GM23338 (cell line): ENCODE measurements around the gene CRYBG3. TPM values are rescaled to one million over a fixed set of nuclear protein-coding genes. Genes with fewer than 3 reads are reported as not detected.

Experiments
- ATAC-seq: fragments of 200-7000 bp; cut with Tn5 transposase; 3 replicates; pipeline ENCODE4 v1.9.1; 2020
- DNase-seq: peaks from one replicate; pipeline ENCODE4 v3.0.0-alpha.2; 2015; ENCODE audit warnings: low spot score
- H2AFZ ChIP-seq: fragments of 200-600 bp; sonication (generic); 2 replicates; pipeline ENCODE4 v1.8.0; 2016; ENCODE audit warnings: antibody characterized with exemption, mild to moderate bottlenecking, moderate library complexity
- H3F3A ChIP-seq: fragments of 200-600 bp; sonication (generic); replicated peaks from 2 replicates; pipeline ENCODE4 v1.8.0; 2017; ENCODE audit warnings: antibody characterized with exemption, mixed run types, low read depth
- H3K27ac ChIP-seq: fragments of 200-600 bp; sonication (generic); 2 replicates; pipeline ENCODE4 v1.6.1; 2016; ENCODE audit warnings: low read depth
- H3K27me3 ChIP-seq: fragments of 200-600 bp; sonication (generic); 2 replicates; pipeline ENCODE4 v1.8.0; 2016; ENCODE audit warnings: mild to moderate bottlenecking, mixed run types, moderate library complexity; ENCODE audit not compliant: insufficient read depth
- H3K36me3 ChIP-seq: fragments of 200-600 bp; sonication (generic); 2 replicates; pipeline ENCODE4 v1.8.0; 2016; ENCODE audit warnings: mild to moderate bottlenecking; ENCODE audit not compliant: insufficient read depth
- H3K4me1 ChIP-seq: fragments of 200-600 bp; sonication (generic); 2 replicates; pipeline ENCODE4 v1.8.0; 2016; ENCODE audit warnings: mild to moderate bottlenecking, moderate library complexity; ENCODE audit not compliant: insufficient read depth
- H3K4me2 ChIP-seq: fragments of 200-600 bp; sonication (generic); 2 replicates; pipeline ENCODE4 v1.7.1; 2017; ENCODE audit warnings: mixed run types
- H3K4me3 ChIP-seq: fragments of 200-600 bp; sonication (generic); 2 replicates; pipeline ENCODE4 v1.6.1; 2016; ENCODE audit warnings: mixed run types
- H3K79me2 ChIP-seq: fragments of 200-600 bp; sonication (generic); replicated peaks from 2 replicates; pipeline ENCODE4 v1.8.0; 2017; ENCODE audit warnings: mild to moderate bottlenecking; ENCODE audit not compliant: insufficient read depth
- H3K9me2 ChIP-seq: fragments of 200-600 bp; sonication (generic); 2 replicates; pipeline ENCODE4 v1.8.0; 2017; ENCODE audit not compliant: insufficient read depth
- H4K20me1 ChIP-seq: fragments of 200-600 bp; sonication (generic); replicated peaks from 2 replicates; pipeline ENCODE4 v1.8.0; 2017; ENCODE audit warnings: mild to moderate bottlenecking; ENCODE audit not compliant: insufficient read depth
- H3K27ac Mint-ChIP-seq: 2 replicates; pipeline ENCODE4 v1.8.0; 2020; ENCODE audit warnings: inconsistent platforms, mild to moderate bottlenecking, moderate library complexity, mixed read lengths
- H3K27me3 Mint-ChIP-seq: 3 replicates; pipeline ENCODE4 v1.8.0; 2022; ENCODE audit warnings: low read depth, mild to moderate bottlenecking, moderate library complexity, mixed read lengths, inconsistent platforms; ENCODE audit not compliant: insufficient read depth, poor library complexity
- H3K36me3 Mint-ChIP-seq: 3 replicates; pipeline ENCODE4 v1.8.0; 2021; ENCODE audit warnings: low read depth, mild to moderate bottlenecking, inconsistent platforms, moderate library complexity, mixed read lengths
- H3K4me1 Mint-ChIP-seq: 3 replicates; pipeline ENCODE4 v1.8.0; 2020; ENCODE audit warnings: mild to moderate bottlenecking, inconsistent platforms, mixed read lengths
- H3K4me3 Mint-ChIP-seq: 3 replicates; pipeline ENCODE4 v1.8.0; 2021; ENCODE audit warnings: moderate library complexity, mild to moderate bottlenecking, inconsistent platforms, mixed read lengths
- H3K9me3 Mint-ChIP-seq: 3 replicates; pipeline ENCODE4 v1.8.0; 2020; ENCODE audit warnings: moderate library complexity, mild to moderate bottlenecking, inconsistent platforms, mixed read lengths
- CTCF ChIP-seq, 2 experiments: fragments of 200-600 bp in 1 of 2; sonication (generic) in 1 of 2; conservative IDR thresholded peaks; 2 replicates each; pipeline versions ENCODE4 v1.5.1 to v1.6.1; 2016 to 2017; ENCODE audit warnings: antibody characterized with exemption in 2 of 2, low read depth in 2 of 2, mild to moderate bottlenecking in 2 of 2, moderate library complexity in 1 of 2
- ETS1 ChIP-seq: IDR thresholded peaks from 2 replicates; pipeline ENCODE4 v1.6.1; 2016; ENCODE audit warnings: antibody characterized with exemption
- NANOG ChIP-seq: IDR thresholded peaks from 2 replicates; pipeline ENCODE4 v1.6.1; 2016; ENCODE audit warnings: antibody characterized with exemption, borderline replicate concordance
- POLR2AphosphoS5 ChIP-seq: IDR thresholded peaks from 2 replicates; pipeline ENCODE4 v1.6.1; 2016; ENCODE audit warnings: antibody characterized with exemption, low read depth
- ZNF114 ChIP-seq: fragments of 250-450 bp; sonication (Bioruptor Pico); IDR thresholded peaks from 2 replicates; pipeline ENCODE4 v1.5.0; 2020; ENCODE audit warnings: mild to moderate bottlenecking, moderate library complexity
- ZNF331 ChIP-seq: fragments of 250-450 bp; sonication (Bioruptor Pico); IDR thresholded peaks from 2 replicates; pipeline ENCODE4 v1.5.0; 2020; ENCODE audit warnings: low read depth, mild to moderate bottlenecking, moderate library complexity
- ZNF462 ChIP-seq: fragments of 250-450 bp; sonication (Bioruptor Pico); IDR thresholded peaks from 2 replicates; pipeline ENCODE4 v1.5.0; 2020; ENCODE audit warnings: mild to moderate bottlenecking, moderate library complexity
- polyA plus RNA-seq: library from polyadenylated mRNA; unstranded; fragments of >200 nt; fragmentation: Nextera tagmentation; extraction: Ambion mirVana; gene quantifications from 2 replicates; pipeline ENCODE4 v1.2.1, GENCODE V29; 2016
- total RNA-seq: library from RNA; depleted of rRNA; stranded (reverse); fragments of >200 nt; shearing (Covaris generic); gene quantifications from 2 replicates; pipeline ENCODE4 v1.2.3, GENCODE V29; 2014

CRYBG3 gene
- total and polyA plus RNA-seq, 2 experiments from 2014 or later: 2.3 to 8.9 TPM

- ATAC-seq: no peak
- H3K4me3 Mint-ChIP-seq: no peak overlapping the region
- no peak for TF ChIP-seq ZNF462 (CRISPR knock-in tag)
- no peak for TF ChIP-seq ETS1
- no peak for TF ChIP-seq ZNF331
- TF ChIP-seq POLR2AphosphoS5: no peak
- TF ChIP-seq ZNF114 (CRISPR knock-in tag): no peak
- TF ChIP-seq NANOG: no peak
- TF ChIP-seq CTCF (conservative IDR thresholded peaks at IDR 0.05; ENCODE audit: low read depth in 2 of 2): no peak
- Histone ChIP-seq H3K4me1 (0 out of 2 replicates have a peak, but pooled peaks cover 6% of the 10 kb centered on the region), H2AFZ (no peak overlapping the region), H3K4me3 (no peak overlapping the region), H3K9me2 (no peaks in the 10 kb centered on the region), H3K27me3 (peaks cover 5% of the 10 kb centered on the region), H3K27ac (no peak overlapping the region), H3K79me2 (no peaks in the 10 kb centered on the region), H3K36me3 (no peaks in the 10 kb centered on the region), H4K20me1 (no peaks in the 10 kb centered on the region), H3F3A (no peaks in the 10 kb centered on the region), H3K4me2 (no peak overlapping the region)
- peaks cover 8% of the 10 kb centered on the region; the same call in 2 of the 3 replicates for H3K4me1 Mint-ChIP-seq
- H3K27ac Mint-ChIP-seq: no peak overlapping the region
- no peaks in the 10 kb centered on the region for H3K36me3 Mint-ChIP-seq
- H3K9me3 Mint-ChIP-seq: no peaks in the 10 kb centered on the region
- H3K27me3 Mint-ChIP-seq: no peaks in the 10 kb centered on the region
- DNase-seq: no peak
These were observed 6.5 kb upstream of the CRYBG3 start for GRCh38 chr3:97815149-97815917.
